ENCODE data around the gene C8B.

Gene C8B

DNA sequence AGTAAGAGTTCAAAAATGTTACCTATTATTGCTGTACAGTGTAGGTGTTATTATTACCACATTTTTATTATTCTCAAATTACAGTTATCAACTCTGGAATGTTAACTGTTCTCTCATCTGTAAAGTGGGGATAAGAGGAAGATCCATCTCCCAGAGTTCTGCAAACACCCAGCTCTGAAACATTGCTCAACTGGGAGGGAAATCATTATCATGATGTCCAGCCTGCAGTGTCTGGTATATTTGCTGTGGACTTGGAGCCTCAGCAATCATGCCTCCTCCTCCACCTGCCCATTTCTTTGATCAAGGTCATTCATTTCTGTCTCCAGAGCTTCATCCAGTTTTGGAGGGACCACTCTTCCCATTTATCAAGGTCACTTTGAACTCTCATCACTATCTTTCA is 71.8 kb downstream of the C8B start:
- H4K91ac ChIP-seq (ENCODE audit: low read length), result no peak overlapping the region
- no peaks in the 10 kb centered on the region for H3K79me1 ChIP-seq (replicated peaks; ENCODE audit: low read length, poor library complexity, severe bottlenecking)
- no peaks in the 10 kb centered on the region for H3K9me3 ChIP-seq (ENCODE audit: control insufficient read depth, low read length)
- no peak overlapping the region for H3K18ac ChIP-seq (ENCODE audit: low read depth in 1 of 2, low read length in 2 of 2)
- H3K27ac ChIP-seq (ENCODE audit: low read length, poor library complexity, severe bottlenecking), result no peak overlapping the region
- H3K14ac ChIP-seq (ENCODE audit: low read length in 2 of 2), result no peak overlapping the region
- H2BK120ac ChIP-seq (ENCODE audit: low read depth, low read length), result no peak overlapping the region
- H2BK5ac ChIP-seq (ENCODE audit: low read depth, low read length, poor library complexity, severe bottlenecking), result no peak overlapping the region
- H3K4me3 ChIP-seq (ENCODE audit: insufficient read depth in 1 of 2, low read depth in 1 of 2, low read length in 2 of 2), result no peak overlapping the region
- no peak overlapping the region for H3K23ac ChIP-seq (ENCODE audit: low read length in 2 of 2)
- no peaks in the 10 kb centered on the region for H3K27me3 ChIP-seq (ENCODE audit: control insufficient read depth in 1 of 2, insufficient read depth in 1 of 2, low read length in 2 of 2)
- DNase-seq, result no peak
- no peak overlapping the region for H2BK12ac ChIP-seq (ENCODE audit: low read length in 2 of 2)
- H3K4ac ChIP-seq (ENCODE audit: low read depth in 1 of 2, low read length in 2 of 2), result no peak overlapping the region
- H3K36me3 ChIP-seq (ENCODE audit: control insufficient read depth in 1 of 2, insufficient read depth in 2 of 2, low read depth in 1 of 2, low read length in 2 of 2), result no peaks in the 10 kb centered on the region
- no peak overlapping the region for H3K4me2 ChIP-seq (ENCODE audit: low read length, poor library complexity, severe bottlenecking)
- H2AFZ ChIP-seq (ENCODE audit: low read depth, low read length), result no peak overlapping the region
- H2BK15ac ChIP-seq (ENCODE audit: low read depth, poor library complexity, severe bottlenecking), result no peak overlapping the region
- no peak overlapping the region for H2AK5ac ChIP-seq (ENCODE audit: low read length, severe bottlenecking)
- no peaks in the 10 kb centered on the region for H3K4me1 ChIP-seq (ENCODE audit: control insufficient read depth, insufficient read depth, low read depth, low read length)
- no peak overlapping the region for H4K8ac ChIP-seq (ENCODE audit: low read length)
- H3K9ac ChIP-seq (ENCODE audit: low read length), result no peak overlapping the region

GRCh38 chr1:56890229-56890628 is 75.6 kb downstream of the C8B start:
- no peaks in the 10 kb centered on the region for H3K36me3 ChIP-seq (ENCODE audit: control insufficient read depth in 1 of 2, insufficient read depth in 2 of 2, low read depth in 1 of 2, low read length in 2 of 2)
- WGBS, result 82% methylated on average over 3 of the region's 3 CpGs
- H3K79me1 ChIP-seq (replicated peaks; ENCODE audit: low read length, poor library complexity, severe bottlenecking), result no peaks in the 10 kb centered on the region

GRCh38 chr1:56881417-56881816 is 84.4 kb downstream of the C8B start:
- Histone ChIP-seq H3K79me1 (replicated peaks; ENCODE audit: low read length, poor library complexity, severe bottlenecking) (no peaks in the 10 kb centered on the region), H2BK5ac (ENCODE audit: low read depth, low read length, poor library complexity, severe bottlenecking) (no peak overlapping the region), H2BK15ac (ENCODE audit: low read depth, poor library complexity, severe bottlenecking) (no peak overlapping the region), H3K4me3 (ENCODE audit: insufficient read depth in 1 of 2, low read depth in 1 of 2, low read length in 2 of 2) (no peak overlapping the region), H3K9ac (ENCODE audit: low read length) (no peak overlapping the region), H3K14ac (ENCODE audit: low read length in 2 of 2) (no peak overlapping the region), H3K4me2 (ENCODE audit: low read length, poor library complexity, severe bottlenecking) (no peak overlapping the region), H2AFZ (ENCODE audit: low read depth, low read length) (no peak overlapping the region), H3K18ac (ENCODE audit: low read depth in 1 of 2, low read length in 2 of 2) (no peak overlapping the region), H2BK12ac (ENCODE audit: low read length in 2 of 2) (no peak overlapping the region), H3K4me1 (ENCODE audit: control insufficient read depth, insufficient read depth, low read depth, low read length) (no peaks in the 10 kb centered on the region), H3K36me3 (ENCODE audit: control insufficient read depth in 1 of 2, insufficient read depth in 2 of 2, low read depth in 1 of 2, low read length in 2 of 2) (no peaks in the 10 kb centered on the region), H3K23ac (ENCODE audit: low read length in 2 of 2) (no peak overlapping the region), H4K91ac (ENCODE audit: low read length) (no peak overlapping the region), H3K9me3 (ENCODE audit: control insufficient read depth, low read length) (no peaks in the 10 kb centered on the region), H3K4ac (ENCODE audit: low read depth in 1 of 2, low read length in 2 of 2) (no peak overlapping the region), H3K27ac (ENCODE audit: low read length, poor library complexity, severe bottlenecking) (no peak overlapping the region), H4K8ac (ENCODE audit: low read length) (no peak overlapping the region), H2AK5ac (ENCODE audit: low read length, severe bottlenecking) (no peak overlapping the region), H2BK120ac (ENCODE audit: low read depth, low read length) (no peak overlapping the region), H3K27me3 (ENCODE audit: control insufficient read depth in 1 of 2, insufficient read depth in 1 of 2, low read length in 2 of 2) (no peaks in the 10 kb centered on the region)
- DNase-seq, result no peak
- 87% methylated on average over 5 of the region's 6 CpGs for WGBS

More at GRCh38 chr1:56890229-56890628, 75.6 kb downstream of the C8B start:
- H3K27ac ChIP-seq (ENCODE audit: low read length, poor library complexity, severe bottlenecking), result no peak overlapping the region
- no peak overlapping the region for H3K18ac ChIP-seq (ENCODE audit: low read depth in 1 of 2, low read length in 2 of 2)
- no peak overlapping the region for H2AK5ac ChIP-seq (ENCODE audit: low read length, severe bottlenecking)
- H2BK120ac ChIP-seq (ENCODE audit: low read depth, low read length), result no peak overlapping the region
- no peak overlapping the region for H2AFZ ChIP-seq (ENCODE audit: low read depth, low read length)
- no peak overlapping the region for H3K4me3 ChIP-seq (ENCODE audit: insufficient read depth in 1 of 2, low read depth in 1 of 2, low read length in 2 of 2)
- no peak overlapping the region for H2BK12ac ChIP-seq (ENCODE audit: low read length in 2 of 2)
- no peak overlapping the region for H4K8ac ChIP-seq (ENCODE audit: low read length)
- no peak overlapping the region for H3K14ac ChIP-seq (ENCODE audit: low read length in 2 of 2)
- no peak overlapping the region for H4K91ac ChIP-seq (ENCODE audit: low read length)
- H3K4me1 ChIP-seq (ENCODE audit: control insufficient read depth, insufficient read depth, low read depth, low read length), result no peaks in the 10 kb centered on the region
- H2BK5ac ChIP-seq (ENCODE audit: low read depth, low read length, poor library complexity, severe bottlenecking), result no peak overlapping the region
- H3K9me3 ChIP-seq (ENCODE audit: control insufficient read depth, low read length), result no peaks in the 10 kb centered on the region
- H3K4ac ChIP-seq (ENCODE audit: low read depth in 1 of 2, low read length in 2 of 2), result no peak overlapping the region
- no peak overlapping the region for H2BK15ac ChIP-seq (ENCODE audit: low read depth, poor library complexity, severe bottlenecking)
- DNase-seq, result no peak
- no peak overlapping the region for H3K23ac ChIP-seq (ENCODE audit: low read length in 2 of 2)
- no peak overlapping the region for H3K4me2 ChIP-seq (ENCODE audit: low read length, poor library complexity, severe bottlenecking)
- no peak overlapping the region for H3K9ac ChIP-seq (ENCODE audit: low read length)
- H3K27me3 ChIP-seq (ENCODE audit: control insufficient read depth in 1 of 2, insufficient read depth in 1 of 2, low read length in 2 of 2), result no peaks in the 10 kb centered on the region

GRCh38 chr1:56880774-56881173 is 85.0 kb downstream of the C8B start:
- Histone ChIP-seq H2BK5ac (ENCODE audit: low read depth, low read length, poor library complexity, severe bottlenecking) (no peak overlapping the region), H4K8ac (ENCODE audit: low read length) (no peak overlapping the region), H2BK15ac (ENCODE audit: low read depth, poor library complexity, severe bottlenecking) (no peak overlapping the region), H3K4ac (ENCODE audit: low read depth in 1 of 2, low read length in 2 of 2) (no peak overlapping the region), H3K27ac (ENCODE audit: low read length, poor library complexity, severe bottlenecking) (no peak overlapping the region), H2AFZ (ENCODE audit: low read depth, low read length) (no peak overlapping the region), H3K79me1 (replicated peaks; ENCODE audit: low read length, poor library complexity, severe bottlenecking) (no peaks in the 10 kb centered on the region), H3K18ac (ENCODE audit: low read depth in 1 of 2, low read length in 2 of 2) (no peak overlapping the region), H2BK120ac (ENCODE audit: low read depth, low read length) (no peak overlapping the region), H3K4me1 (ENCODE audit: control insufficient read depth, insufficient read depth, low read depth, low read length) (no peaks in the 10 kb centered on the region), H2AK5ac (ENCODE audit: low read length, severe bottlenecking) (no peak overlapping the region), H3K9ac (ENCODE audit: low read length) (no peak overlapping the region), H3K27me3 (ENCODE audit: control insufficient read depth in 1 of 2, insufficient read depth in 1 of 2, low read length in 2 of 2) (no peaks in the 10 kb centered on the region), H3K4me3 (ENCODE audit: insufficient read depth in 1 of 2, low read depth in 1 of 2, low read length in 2 of 2) (no peak overlapping the region), H3K14ac (ENCODE audit: low read length in 2 of 2) (no peak overlapping the region), H3K36me3 (ENCODE audit: control insufficient read depth in 1 of 2, insufficient read depth in 2 of 2, low read depth in 1 of 2, low read length in 2 of 2) (no peaks in the 10 kb centered on the region), H3K23ac (ENCODE audit: low read length in 2 of 2) (no peak overlapping the region), H3K9me3 (ENCODE audit: control insufficient read depth, low read length) (no peaks in the 10 kb centered on the region), H3K4me2 (ENCODE audit: low read length, poor library complexity, severe bottlenecking) (no peak overlapping the region), H4K91ac (ENCODE audit: low read length) (no peak overlapping the region), H2BK12ac (ENCODE audit: low read length in 2 of 2) (no peak overlapping the region)
- DNase-seq, result no peak
- 56% methylated on average over 1 of the region's 1 CpG for WGBS

All from mesenchymal stem cell (in vitro differentiated cells and primary cell).